ENCODE results near the gene ARID5B.

DNA sequence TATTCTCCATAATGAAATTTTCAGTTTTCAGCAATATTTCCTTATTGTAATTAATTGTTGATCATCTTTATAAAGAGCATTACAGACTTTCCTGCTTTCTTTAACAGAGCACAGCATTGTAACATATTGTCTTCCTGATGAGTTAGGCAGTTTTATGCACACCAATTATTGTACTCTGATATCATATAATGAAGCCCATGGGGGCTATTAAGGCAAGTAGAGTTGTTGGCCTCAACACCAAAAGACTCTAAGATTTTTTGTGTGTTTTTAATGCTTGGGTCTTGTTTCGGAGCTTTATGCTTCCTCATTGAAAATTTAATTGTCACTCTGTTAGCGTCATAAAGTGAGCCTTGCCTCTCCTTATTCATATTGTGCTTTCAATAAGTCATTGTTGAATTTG is 49.2 kb upstream of the ARID5B start:
- TF ChIP-seq ZNF274 (IDR thresholded peaks at IDR 0.05; ENCODE audit: low read depth, low read length) (no peak), YY1 (IDR thresholded peaks at IDR 0.05; ENCODE audit: insufficient read depth, insufficient read length) (no peak), SUZ12 (IDR thresholded peaks at IDR 0.05; ENCODE audit: extremely low read depth, insufficient read depth, insufficient read length) (no peak)

All from NT2/D1 (cell line).